GM18858 (cell line): ENCODE results near the gene SLC4A2.

ENCODE experiments used
- ATAC-seq: cut with Tn5 transposase; IDR thresholded peaks from one replicate; pipeline ENCODE4 v1.9.1; 2021; ENCODE audit not compliant: unreplicated experiment

Gene SLC4A2

DNA sequence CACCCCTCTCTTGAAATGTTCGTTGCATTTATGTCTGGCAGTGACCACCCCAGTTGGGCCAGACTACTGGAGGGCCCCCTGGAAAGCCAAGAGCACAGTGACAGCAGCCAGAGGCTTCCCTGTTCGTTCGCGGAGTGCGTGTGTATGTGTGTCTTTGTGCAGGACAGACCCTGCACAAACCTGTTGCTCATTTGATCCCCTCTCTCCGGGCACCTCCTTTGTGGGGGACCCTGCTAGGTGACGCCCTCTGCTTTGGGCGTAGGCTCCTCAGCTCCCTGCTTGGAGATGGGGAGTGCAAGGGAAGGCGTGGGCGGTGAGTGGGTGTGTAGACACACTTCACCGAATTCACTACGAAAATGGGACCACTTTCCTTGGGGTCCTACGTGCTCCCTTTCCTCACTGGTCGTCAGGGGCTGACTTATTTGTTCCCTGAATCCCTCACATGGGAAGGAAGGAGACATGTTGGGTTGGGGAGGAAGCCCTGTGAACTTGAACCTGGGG lies 65.6 kb downstream of the SLC4A2 start:
- ATAC-seq: no peak

DNA sequence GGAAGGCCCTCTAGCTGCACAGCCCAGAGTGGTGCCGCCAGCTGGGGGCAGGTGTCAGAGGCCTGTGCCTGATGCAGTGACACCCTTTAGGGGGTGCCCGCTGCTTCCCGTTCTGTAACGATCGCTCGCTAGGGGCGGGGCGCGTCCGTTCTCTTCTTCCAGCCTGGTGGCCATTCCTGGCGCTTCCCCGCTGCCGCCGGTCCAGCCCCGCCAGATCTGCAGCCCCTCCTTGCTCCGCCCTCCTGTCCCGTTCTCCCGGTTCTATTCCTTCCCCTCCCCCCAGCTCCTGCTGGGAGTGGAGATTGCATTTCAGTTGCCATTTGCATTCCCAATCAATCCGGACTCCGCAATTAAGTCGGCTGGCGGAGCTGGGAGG lies 66.1 kb downstream of the SLC4A2 start:
- ATAC-seq: no peak

DNA sequence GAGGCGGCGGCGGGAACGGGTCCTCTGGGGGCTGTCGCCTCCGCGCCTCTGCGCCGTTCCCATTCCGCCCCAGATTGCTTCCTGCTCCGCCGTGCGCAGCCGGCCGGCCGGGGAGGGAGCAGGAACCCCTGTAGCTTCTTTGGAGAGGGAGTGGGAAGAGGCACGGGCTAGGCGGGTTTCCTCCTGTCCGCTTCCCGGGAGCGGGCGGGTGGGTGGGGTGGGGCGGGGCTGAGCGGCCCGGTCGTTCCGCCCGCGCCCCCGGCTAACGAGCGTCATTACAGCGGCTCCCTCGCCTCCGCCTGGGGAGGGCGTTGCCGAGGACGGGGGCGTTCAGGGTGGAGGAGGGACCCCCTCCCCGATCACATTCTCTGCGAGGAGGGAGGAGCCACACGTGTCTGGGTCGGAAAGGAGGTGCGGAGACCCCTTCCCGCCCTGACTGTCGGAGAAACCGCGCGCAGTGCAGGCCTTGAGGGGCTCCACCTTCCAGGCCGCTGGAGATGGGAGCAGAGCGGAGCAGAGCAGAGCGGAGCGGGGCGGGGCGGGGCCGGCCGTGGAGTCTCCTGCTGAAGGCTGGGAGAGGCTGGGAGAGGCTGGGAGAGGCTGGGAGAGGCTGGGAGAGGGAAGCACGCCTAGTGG lies 66.6 kb downstream of the SLC4A2 start:
- ATAC-seq: no peak
